NB4 (cell line): ENCODE measurements around the gene NLGN4X.

ENCODE experiments used
- DNase-seq: peaks from one replicate; pipeline ENCODE4 v3.0.0; 2010; ENCODE audit warnings: low read depth
- H3K4me3 ChIP-seq: one replicate; pipeline ENCODE4 v1.5.1; 2011; ENCODE audit warnings: mild to moderate bottlenecking, low read depth, low read length, moderate library complexity
- MYC ChIP-seq: IDR thresholded peaks from 2 replicates; pipeline ENCODE4 v1.6.1; 2011; ENCODE audit warnings: low read depth, low read length
- POLR2A ChIP-seq: IDR thresholded peaks from 2 replicates; pipeline ENCODE4 v1.6.1; 2011; ENCODE audit warnings: mild to moderate bottlenecking; ENCODE audit not compliant: insufficient read length; ENCODE audit errors: extremely low read depth
- TF ChIP-seq, protein P1 (sequence below): IDR thresholded peaks from 2 replicates; pipeline ENCODE4 v1.6.1; 2011; ENCODE audit warnings: low read depth, low read length
- TF ChIP-seq, protein P2 (sequence below): IDR thresholded peaks from one replicate; pipeline ENCODE4 v1.5.1; 2012; ENCODE audit warnings: low read depth, low read length

NLGN4X gene

GRCh38 chrX:6227935-6228334 lies 732 bp downstream of the NLGN4X start:
- no peak for TF ChIP-seq POLR2A
- TF ChIP-seq, protein P1, sequence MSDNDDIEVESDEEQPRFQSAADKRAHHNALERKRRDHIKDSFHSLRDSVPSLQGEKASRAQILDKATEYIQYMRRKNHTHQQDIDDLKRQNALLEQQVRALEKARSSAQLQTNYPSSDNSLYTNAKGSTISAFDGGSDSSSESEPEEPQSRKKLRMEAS: no peak
- no peak for TF ChIP-seq MYC
- TF ChIP-seq, protein P2, sequence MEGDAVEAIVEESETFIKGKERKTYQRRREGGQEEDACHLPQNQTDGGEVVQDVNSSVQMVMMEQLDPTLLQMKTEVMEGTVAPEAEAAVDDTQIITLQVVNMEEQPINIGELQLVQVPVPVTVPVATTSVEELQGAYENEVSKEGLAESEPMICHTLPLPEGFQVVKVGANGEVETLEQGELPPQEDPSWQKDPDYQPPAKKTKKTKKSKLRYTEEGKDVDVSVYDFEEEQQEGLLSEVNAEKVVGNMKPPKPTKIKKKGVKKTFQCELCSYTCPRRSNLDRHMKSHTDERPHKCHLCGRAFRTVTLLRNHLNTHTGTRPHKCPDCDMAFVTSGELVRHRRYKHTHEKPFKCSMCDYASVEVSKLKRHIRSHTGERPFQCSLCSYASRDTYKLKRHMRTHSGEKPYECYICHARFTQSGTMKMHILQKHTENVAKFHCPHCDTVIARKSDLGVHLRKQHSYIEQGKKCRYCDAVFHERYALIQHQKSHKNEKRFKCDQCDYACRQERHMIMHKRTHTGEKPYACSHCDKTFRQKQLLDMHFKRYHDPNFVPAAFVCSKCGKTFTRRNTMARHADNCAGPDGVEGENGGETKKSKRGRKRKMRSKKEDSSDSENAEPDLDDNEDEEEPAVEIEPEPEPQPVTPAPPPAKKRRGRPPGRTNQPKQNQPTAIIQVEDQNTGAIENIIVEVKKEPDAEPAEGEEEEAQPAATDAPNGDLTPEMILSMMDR: no peak
- H3K4me3 ChIP-seq: no peak overlapping the region
- DNase-seq: no peak

DNA sequence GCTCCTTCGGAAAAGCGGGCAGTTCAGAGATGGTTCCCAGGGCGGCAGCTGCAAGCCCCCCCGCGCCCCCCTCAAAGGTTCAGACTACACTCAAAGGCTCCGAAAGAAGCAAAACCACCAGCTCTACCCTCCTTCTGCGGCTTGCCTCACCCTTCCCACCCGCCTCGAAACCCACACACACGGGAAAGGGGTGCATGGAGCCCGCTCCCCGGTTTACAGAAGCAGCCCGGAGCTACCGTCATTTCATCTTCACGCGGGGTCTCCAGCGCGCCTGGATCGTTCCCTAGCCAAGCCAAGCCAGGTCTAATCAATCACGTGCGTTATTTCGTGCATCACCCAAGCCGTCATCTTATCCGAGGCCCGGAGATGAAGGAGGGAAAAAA lies 1.2 kb downstream of the NLGN4X start:
- H3K4me3 ChIP-seq: no peak overlapping the region

DNA sequence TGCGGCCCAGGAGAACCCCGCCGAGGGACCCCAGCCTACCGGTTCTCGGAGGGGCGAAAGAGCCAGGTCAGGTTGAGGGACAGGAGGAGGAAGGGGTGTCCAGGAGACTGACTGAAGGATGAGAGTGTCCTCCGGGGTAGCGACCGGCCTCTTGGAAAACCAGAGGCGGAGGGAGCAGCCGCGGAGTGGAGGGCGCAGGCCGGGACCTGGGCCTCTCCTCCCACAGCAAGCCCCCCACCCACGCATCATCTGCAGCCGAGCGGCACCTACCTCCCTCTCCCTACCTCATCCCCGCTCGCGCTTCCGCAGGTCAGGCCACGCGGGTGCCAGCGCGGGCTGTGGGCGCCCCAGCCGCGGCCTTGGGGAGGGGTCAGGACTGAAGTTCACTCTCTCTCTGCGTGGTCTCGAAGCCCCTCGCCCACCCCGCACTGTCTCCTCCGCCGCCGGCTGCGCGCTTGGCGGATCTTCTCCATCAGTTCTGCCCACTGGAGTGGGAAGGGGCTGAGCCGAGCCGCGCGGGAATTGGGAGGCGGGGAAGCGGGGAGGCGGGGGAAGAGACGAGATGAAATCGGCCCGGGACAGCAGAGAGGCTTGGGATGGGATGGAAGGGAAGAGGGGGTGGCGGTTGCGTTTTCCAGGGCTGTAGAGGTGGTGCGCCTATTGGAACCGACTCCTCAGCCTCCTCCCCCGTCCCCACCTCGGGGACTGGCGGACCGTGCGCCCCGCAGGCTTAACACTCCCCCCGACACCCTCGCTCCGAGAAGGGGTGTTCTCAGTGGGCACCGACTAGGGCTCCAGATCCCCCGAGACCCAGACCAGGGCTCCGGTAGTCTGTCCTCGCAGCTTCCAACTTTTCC lies 1.8 kb downstream of the NLGN4X start:
- no peak overlapping the region for H3K4me3 ChIP-seq

More for the DNA sequence above, 1.2 kb downstream of the NLGN4X start:
- no peak for DNase-seq
- TF ChIP-seq, protein P1: no peak
- TF ChIP-seq POLR2A (no peak), MYC (no peak)
- TF ChIP-seq, protein P2: no peak

DNA sequence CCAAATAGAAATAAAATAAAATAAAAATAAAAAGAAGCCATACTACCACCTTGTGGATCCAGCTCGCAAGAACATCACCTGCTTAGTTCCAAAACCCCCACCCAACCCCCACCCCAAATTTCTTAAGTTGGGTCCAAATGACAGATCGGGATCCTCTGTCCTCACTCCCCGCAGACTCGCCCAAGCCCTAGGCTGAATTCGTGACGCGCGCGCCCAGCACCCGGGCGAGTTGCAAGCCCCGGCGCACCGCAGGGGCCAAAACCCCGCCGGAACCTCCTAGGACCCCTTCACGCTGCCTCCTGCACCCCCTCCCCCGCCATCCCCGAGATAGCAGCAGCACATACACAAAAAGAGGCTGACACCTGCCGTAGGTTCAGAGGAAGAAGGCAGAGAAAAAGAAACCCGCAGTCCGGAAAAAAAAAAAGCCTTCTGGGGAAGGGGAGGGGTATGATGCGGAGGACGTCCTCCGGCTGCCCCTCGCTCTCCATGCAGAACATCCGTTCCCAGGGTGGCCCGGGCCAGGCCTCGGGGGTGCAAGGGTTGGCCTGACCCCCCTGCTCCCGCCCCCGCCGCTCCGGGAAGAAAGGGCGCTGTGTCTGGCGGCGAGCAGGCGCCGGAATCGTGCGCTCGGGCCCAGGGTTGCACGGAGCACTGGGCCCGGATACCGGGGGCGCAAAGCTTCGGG lies 2.6 kb downstream of the NLGN4X start:
- DNase-seq: no peak
- H3K4me3 ChIP-seq: no peak overlapping the region
- TF ChIP-seq, protein P1: no peak
- TF ChIP-seq, protein P2: no peak
- TF ChIP-seq POLR2A: no peak
- no peak for TF ChIP-seq MYC

More for the DNA sequence above, 1.8 kb downstream of the NLGN4X start:
- TF ChIP-seq, protein P2: no peak
- TF ChIP-seq POLR2A (no peak), MYC (no peak)
- TF ChIP-seq, protein P1: no peak
- DNase-seq: no peak

GRCh38 chrX:6225288-6225910 lies 3.3 kb downstream of the NLGN4X start:
- no peak for DNase-seq
- H3K4me3 ChIP-seq: no peak overlapping the region
- TF ChIP-seq, protein P2: no peak
- no peak for TF ChIP-seq POLR2A
- TF ChIP-seq MYC: no peak
- TF ChIP-seq, protein P1: no peak
